HEK293 (cell line): ENCODE data around the gene DCD.
A peak's percentile ranks its signal among the peaks of the same experiment; 100 is the strongest.

Source experiments
- CTCF ChIA-PET: fragments of 350-600 bp; formaldehyde crosslinking; extraction: SDS; loops from one replicate; lab custom pipeline; 2021; ENCODE audit warnings: antibody characterized with exemption; lab: Yijun Ruan, JAX
- POLR2A ChIA-PET: fragments of 300-600 bp; formaldehyde crosslinking; extraction: SDS; loops from one replicate; lab custom pipeline; 2020; ENCODE audit warnings: antibody characterized with exemption, inconsistent platforms; lab: Yijun Ruan, JAX
- H3K27ac ChIP-seq: fragments of 200-500 bp; sonication (Bioruptor generic); 2 replicates; pipeline ENCODE4 v1.5.1; 2014; ENCODE audit warnings: low read depth, low read length, control low read depth, inconsistent platforms; ENCODE audit errors: extremely low read depth
- H3K36me3 ChIP-seq, 2 experiments: fragments of 200-500 bp in 1 of 2; sonication (Bioruptor generic) in 1 of 2; 1 replicate in 1 of 2; 2 replicates in 1 of 2; pipeline ENCODE4 v1.5.1; 2014 to 2017; ENCODE audit warnings: inconsistent platforms in 2 of 2, low read length in 2 of 2; ENCODE audit not compliant: control insufficient read depth in 2 of 2, insufficient read depth in 1 of 2
- H3K4me1 ChIP-seq: fragments of 200-500 bp; sonication (Bioruptor generic); 2 replicates; pipeline ENCODE4 v1.5.1; 2014; ENCODE audit warnings: mild to moderate bottlenecking, low read length, inconsistent platforms; ENCODE audit not compliant: control insufficient read depth, insufficient read depth
- H3K4me3 ChIP-seq: 2 replicates; pipeline ENCODE4 v1.5.1; 2011; ENCODE audit warnings: low read depth, mild to moderate bottlenecking, control low read depth, low read length, moderate library complexity
- H3K9me3 ChIP-seq: fragments of 200-500 bp; sonication (Bioruptor generic); 2 replicates; pipeline ENCODE4 v1.5.1; 2014; ENCODE audit warnings: low read depth, low read length, inconsistent platforms; ENCODE audit not compliant: control insufficient read depth, insufficient read depth
- EGR2 ChIP-seq: fragments of 450-650 bp; formaldehyde crosslinking; IDR thresholded peaks from 2 replicates; pipeline ENCODE4 v1.5.1; 2016; ENCODE audit warnings: low read depth, missing biosample characterization, missing genetic modification characterization
- GLIS1 ChIP-seq: fragments of 450-650 bp; formaldehyde crosslinking; IDR thresholded peaks from 2 replicates; pipeline ENCODE4 v1.5.1; 2016; ENCODE audit warnings: missing biosample characterization, missing genetic modification characterization
- PATZ1 ChIP-seq: fragments of 450-650 bp; formaldehyde crosslinking; IDR thresholded peaks from 2 replicates; pipeline ENCODE4 v1.5.1; 2016; ENCODE audit warnings: missing biosample characterization, missing genetic modification characterization
- WT1 ChIP-seq: fragments of 450-650 bp; formaldehyde crosslinking; IDR thresholded peaks from 2 replicates; pipeline ENCODE4 v1.5.1; 2016; ENCODE audit warnings: missing biosample characterization, missing genetic modification characterization
- YY1 ChIP-seq: fragments of 450-650 bp; formaldehyde crosslinking; IDR thresholded peaks from 2 replicates; pipeline ENCODE4 v1.5.1; 2018; ENCODE audit warnings: missing biosample characterization, missing genetic modification characterization
- YY2 ChIP-seq: fragments of 450-650 bp; formaldehyde crosslinking; IDR thresholded peaks from 2 replicates; pipeline ENCODE4 v1.5.1; 2016; ENCODE audit warnings: missing biosample characterization, missing genetic modification characterization
- ZFP37 ChIP-seq: fragments of 450-650 bp; formaldehyde crosslinking; IDR thresholded peaks from 2 replicates; pipeline ENCODE4 v1.5.1; 2016; ENCODE audit warnings: missing biosample characterization, missing genetic modification characterization
- ZNF10 ChIP-seq: fragments of 450-650 bp; formaldehyde crosslinking; IDR thresholded peaks from 2 replicates; pipeline ENCODE4 v1.5.1; 2017; ENCODE audit warnings: missing biosample characterization, missing genetic modification characterization
- ZNF133 ChIP-seq: fragments of 450-650 bp; formaldehyde crosslinking; IDR thresholded peaks from 2 replicates; pipeline ENCODE4 v1.5.1; 2016; ENCODE audit warnings: missing biosample characterization, missing genetic modification characterization
- ZNF174 ChIP-seq: fragments of 450-650 bp; formaldehyde crosslinking; IDR thresholded peaks from 2 replicates; pipeline ENCODE4 v1.5.0; 2017; ENCODE audit warnings: missing biosample characterization, mild to moderate bottlenecking, missing genetic modification characterization
- ZNF175 ChIP-seq: fragments of 450-650 bp; formaldehyde crosslinking; IDR thresholded peaks from 2 replicates; pipeline ENCODE4 v1.5.1; 2016; ENCODE audit warnings: missing biosample characterization, missing genetic modification characterization
- ZNF19 ChIP-seq: fragments of 450-650 bp; formaldehyde crosslinking; IDR thresholded peaks from 2 replicates; pipeline ENCODE4; 2016; ENCODE audit warnings: missing biosample characterization, missing genetic modification characterization, low read depth
- ZNF341 ChIP-seq: fragments of 450-650 bp; formaldehyde crosslinking; IDR thresholded peaks from 2 replicates; pipeline ENCODE4; 2016; ENCODE audit warnings: low read depth, missing biosample characterization, missing genetic modification characterization
- ZNF350 ChIP-seq: fragments of 450-650 bp; formaldehyde crosslinking; IDR thresholded peaks from 2 replicates; pipeline ENCODE4 v1.5.0; 2017; ENCODE audit warnings: missing biosample characterization, mild to moderate bottlenecking, missing genetic modification characterization
- ZNF366 ChIP-seq: fragments of 450-650 bp; formaldehyde crosslinking; conservative IDR thresholded peaks from 2 replicates; pipeline ENCODE4 v1.5.1; 2016; ENCODE audit warnings: missing biosample characterization, missing genetic modification characterization
- ZNF416 ChIP-seq: fragments of 450-650 bp; formaldehyde crosslinking; IDR thresholded peaks from 2 replicates; pipeline ENCODE4 v1.5.1; 2016; ENCODE audit warnings: missing biosample characterization, missing genetic modification characterization
- ZNF549 ChIP-seq: fragments of 450-650 bp; IDR thresholded peaks from 2 replicates; pipeline ENCODE4 v1.5.1; 2018; ENCODE audit warnings: missing biosample characterization, missing genetic modification characterization, mild to moderate bottlenecking, inconsistent platforms, moderate library complexity
- ZNF558 ChIP-seq: fragments of 450-650 bp; formaldehyde crosslinking; IDR thresholded peaks from 2 replicates; pipeline ENCODE4 v1.5.1; 2016; ENCODE audit warnings: missing biosample characterization, missing genetic modification characterization
- ZNF571 ChIP-seq: fragments of 450-650 bp; formaldehyde crosslinking; IDR thresholded peaks from 2 replicates; pipeline ENCODE4 v1.5.0; 2017; ENCODE audit warnings: missing biosample characterization, missing genetic modification characterization
- ZNF596 ChIP-seq: fragments of 450-650 bp; IDR thresholded peaks from 2 replicates; pipeline ENCODE4 v1.5.0; 2018; ENCODE audit warnings: missing biosample characterization, mild to moderate bottlenecking, missing genetic modification characterization, moderate library complexity
- ZNF645 ChIP-seq: fragments of 450-650 bp; formaldehyde crosslinking; IDR thresholded peaks from 2 replicates; pipeline ENCODE4; 2016; ENCODE audit warnings: missing biosample characterization, missing genetic modification characterization
- ZNF704 ChIP-seq: fragments of 450-650 bp; formaldehyde crosslinking; IDR thresholded peaks from 2 replicates; pipeline ENCODE4 v1.5.1; 2016; ENCODE audit warnings: missing biosample characterization, missing genetic modification characterization
- ZNF747 ChIP-seq: fragments of 450-650 bp; formaldehyde crosslinking; IDR thresholded peaks from 2 replicates; pipeline ENCODE4 v1.5.1; 2016; ENCODE audit warnings: missing biosample characterization, missing genetic modification characterization
- ZNF777 ChIP-seq: fragments of 450-650 bp; formaldehyde crosslinking; IDR thresholded peaks from 2 replicates; pipeline ENCODE4 v1.5.1; 2017; ENCODE audit warnings: missing biosample characterization, missing genetic modification characterization, borderline replicate concordance
- ZSCAN5A ChIP-seq: fragments of 450-650 bp; formaldehyde crosslinking; IDR thresholded peaks from 2 replicates; pipeline ENCODE4 v1.5.1; 2016; ENCODE audit warnings: missing biosample characterization, missing genetic modification characterization

The DCD gene

GRCh38 chr12:54657105-54657607, 9.0 kb upstream of the DCD start (continued):
- TF ChIP-seq ZNF645 (tag by site-specific recombination) (no peak), PATZ1 (tag by site-specific recombination) (peak; percentile 12; the same call in 1 of the 2 replicates), ZNF341 (tag by site-specific recombination) (no peak), ZNF350 (tag by site-specific recombination) (0 out of 2 replicates have a peak, but pooled peaks have one; percentile 57), ZNF558 (tag by site-specific recombination) (no peak), ZNF366 (tag by site-specific recombination) (no peak)

GRCh38 chr12:54654926-54655325, 6.8 kb upstream of the DCD start:
- TF ChIP-seq YY1 (tag by site-specific recombination) (no peak), ZNF416 (tag by site-specific recombination) (no peak), ZNF174 (tag by site-specific recombination) (no peak), EGR2 (tag by site-specific recombination) (no peak), ZNF571 (tag by site-specific recombination) (no peak), ZSCAN5A (tag by site-specific recombination) (no peak), ZNF366 (tag by site-specific recombination) (no peak), ZNF704 (no peak), ZNF19 (tag by site-specific recombination) (no peak), ZNF747 (tag by site-specific recombination) (no peak), ZNF596 (tag by site-specific recombination) (no peak), YY2 (tag by site-specific recombination) (no peak), GLIS1 (tag by site-specific recombination) (no peak), ZNF10 (tag by site-specific recombination) (no peak), WT1 (no peak), ZFP37 (tag by site-specific recombination) (no peak), ZNF549 (tag by site-specific recombination) (no peak), ZNF175 (tag by site-specific recombination) (no peak), ZNF777 (tag by site-specific recombination) (no peak), ZNF133 (tag by site-specific recombination) (no peak)
- Histone ChIP-seq H3K4me1 (peaks cover 5% of the 10 kb centered on the region; the same call in 1 of the 2 replicates), H3K4me3 (no peak overlapping the region), H3K9me3 (no peaks in the 10 kb centered on the region), H3K27ac (no peak overlapping the region), H3K36me3 (no peaks in the 10 kb centered on the region)
- POLR2A ChIA-PET: no interaction called here
- CTCF ChIA-PET: interaction anchor here (0.7 to 2.5 kb wide), 5 partner anchors 18 to 303 kb away, joined by 3 to 7 read pairs (median 4); no protein-coding TSS in a partner anchor
